HUES6 (cell line): Measurements from ENCODE around the gene INO80D.
"Not testable (repeated sequence)": the region's sequence is repeated elsewhere in the genome, so short reads cannot be mapped to it uniquely, and the experiment has no call there.

Experiments used
- H3K27ac ChIP-seq: 2 replicates; pipeline ENCODE4 v1.7.0; 2013; ENCODE audit warnings: low read depth, mild to moderate bottlenecking, low read length, inconsistent platforms
- H3K27me3 ChIP-seq: 2 replicates; pipeline ENCODE4 v1.6.1; 2013; ENCODE audit warnings: low read length; ENCODE audit not compliant: control insufficient read depth, insufficient read depth
- H3K36me3 ChIP-seq: 2 replicates; pipeline ENCODE4 v1.6.1; 2013; ENCODE audit warnings: low read length; ENCODE audit not compliant: control insufficient read depth, insufficient read depth
- H3K4me1 ChIP-seq: 2 replicates; pipeline ENCODE4 v1.6.1; 2013; ENCODE audit warnings: low read length; ENCODE audit not compliant: control insufficient read depth, insufficient read depth
- H3K4me3 ChIP-seq: 2 replicates; pipeline ENCODE4 v1.5.1; 2013; ENCODE audit warnings: low read depth, low read length
- H3K9ac ChIP-seq: one replicate; pipeline ENCODE4 v1.6.1; 2013; ENCODE audit warnings: mild to moderate bottlenecking, low read length
- H3K9me3 ChIP-seq: 2 replicates; pipeline ENCODE4 v1.6.1; 2013; ENCODE audit warnings: low read depth, low read length; ENCODE audit not compliant: control insufficient read depth, insufficient read depth

INO80D gene

DNA sequence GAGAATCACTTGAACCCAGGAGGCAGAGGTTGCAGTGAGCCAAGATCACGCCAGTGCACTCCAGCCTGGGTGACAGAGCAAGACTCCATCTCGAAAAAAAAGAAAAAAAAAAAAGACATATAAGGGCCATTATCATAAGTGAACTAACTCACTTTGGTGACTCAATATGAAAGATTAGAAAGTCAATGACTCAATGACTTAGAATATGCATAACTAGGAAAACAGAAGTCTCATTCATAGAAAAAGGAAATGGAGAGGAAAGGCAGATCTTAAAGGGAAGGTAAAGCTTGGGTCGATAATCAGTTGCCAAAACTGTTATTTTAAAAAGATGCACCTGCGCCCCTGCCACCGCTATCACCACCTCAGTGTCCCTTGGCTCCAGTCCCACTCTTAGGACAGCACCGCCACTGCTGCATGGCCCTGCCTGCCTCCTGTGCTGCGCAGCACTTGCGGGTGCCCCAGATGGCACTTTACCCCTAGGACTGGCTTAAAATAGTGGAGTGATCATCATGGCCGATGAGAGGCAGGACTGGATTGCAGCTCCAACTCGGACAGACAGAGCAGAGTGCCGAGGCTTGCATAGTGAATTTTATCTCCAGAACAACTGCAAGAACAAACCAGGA, 54.7 kb downstream of the INO80D start:
- Histone ChIP-seq H3K4me1 (peaks cover 14% of the 10 kb centered on the region), H3K9me3 (peaks cover 7% of the 10 kb centered on the region; the same call in 1 of the 2 replicates), H3K27me3 (no peaks in the 10 kb centered on the region), H3K36me3 (peaks cover 17% of the 10 kb centered on the region), H3K9ac (no peak overlapping the region), H3K27ac (no peak overlapping the region), H3K4me3 (no peak overlapping the region)

DNA sequence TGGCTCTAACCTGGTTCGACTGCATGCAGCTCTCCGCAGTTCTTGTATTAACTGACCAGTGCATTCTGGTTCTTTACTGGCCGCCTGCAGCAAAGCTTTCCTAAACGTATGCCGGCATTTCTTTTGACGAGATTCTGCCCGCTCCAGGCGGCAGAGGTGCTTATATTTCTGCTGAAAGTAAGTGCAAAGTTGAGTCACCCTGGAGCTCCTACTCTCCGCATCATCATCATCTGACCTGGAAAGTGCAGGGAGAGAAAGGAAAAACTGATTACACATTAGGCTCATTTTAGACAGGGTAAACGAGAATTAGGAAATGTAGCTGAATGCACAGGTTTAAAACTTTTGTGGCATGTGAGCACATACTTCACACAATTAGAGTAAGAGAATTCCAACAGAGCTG, 57.9 kb downstream of the INO80D start:
- no peak overlapping the region for H3K9ac ChIP-seq
- peaks cover 26% of the 10 kb centered on the region for H3K36me3 ChIP-seq
- no peaks in the 10 kb centered on the region for H3K27me3 ChIP-seq
- H3K4me1 ChIP-seq, result peaks cover 14% of the 10 kb centered on the region
- H3K9me3 ChIP-seq, result no peaks in the 10 kb centered on the region
- no peak overlapping the region for H3K27ac ChIP-seq
- H3K4me3 ChIP-seq, result no peak overlapping the region

DNA sequence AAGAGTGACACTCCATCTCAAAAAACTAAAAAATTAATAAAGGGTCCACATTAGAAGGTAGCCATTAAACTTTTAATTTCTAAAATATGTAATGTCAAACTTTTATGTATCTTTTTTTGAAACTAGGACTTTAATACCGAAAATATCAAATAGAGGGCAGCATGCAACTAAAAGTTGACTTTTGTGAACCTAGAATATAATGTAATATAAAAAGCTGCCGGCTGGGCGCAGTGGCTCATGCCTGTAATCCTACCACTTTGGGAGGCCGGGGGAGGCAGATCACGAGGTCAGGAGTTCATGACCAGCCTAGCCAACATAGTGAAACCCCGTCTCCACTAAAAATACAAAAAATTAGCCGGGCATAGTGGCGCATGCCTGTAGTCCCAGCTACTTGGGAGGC, 62.8 kb downstream of the INO80D start:
- Histone ChIP-seq H3K27me3 (no peaks in the 10 kb centered on the region), H3K9ac (no peak overlapping the region), H3K9me3 (no peaks in the 10 kb centered on the region), H3K27ac (no peak overlapping the region), H3K36me3 (peaks cover 41% of the 10 kb centered on the region), H3K4me3 (no peak overlapping the region), H3K4me1 (no peaks in the 10 kb centered on the region)

DNA sequence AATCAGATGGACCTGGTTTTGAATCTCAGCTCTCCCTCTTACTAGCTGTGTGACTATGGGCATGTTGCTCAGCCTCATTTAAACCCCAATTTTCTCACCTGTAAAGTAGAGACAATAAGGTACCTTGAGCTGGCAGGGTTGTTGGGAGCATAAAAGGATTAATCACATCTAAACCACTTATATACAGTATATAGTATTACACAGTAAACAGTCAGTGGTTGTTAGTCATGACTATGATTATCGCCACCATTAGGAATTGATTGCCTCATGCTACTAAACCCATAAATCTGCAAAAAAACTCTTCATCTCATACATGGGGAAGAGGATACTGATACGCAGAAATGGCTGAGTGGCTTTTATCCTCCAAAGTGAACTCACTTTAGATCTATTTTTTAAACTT, 65.8 kb downstream of the INO80D start:
- H3K27ac ChIP-seq, result no peak overlapping the region
- no peak overlapping the region for H3K9ac ChIP-seq
- peaks cover 17% of the 10 kb centered on the region for H3K9me3 ChIP-seq
- H3K4me3 ChIP-seq, result no peak overlapping the region
- H3K36me3 ChIP-seq, result peaks cover 57% of the 10 kb centered on the region
- no peaks in the 10 kb centered on the region for H3K4me1 ChIP-seq
- H3K27me3 ChIP-seq, result no peaks in the 10 kb centered on the region

DNA sequence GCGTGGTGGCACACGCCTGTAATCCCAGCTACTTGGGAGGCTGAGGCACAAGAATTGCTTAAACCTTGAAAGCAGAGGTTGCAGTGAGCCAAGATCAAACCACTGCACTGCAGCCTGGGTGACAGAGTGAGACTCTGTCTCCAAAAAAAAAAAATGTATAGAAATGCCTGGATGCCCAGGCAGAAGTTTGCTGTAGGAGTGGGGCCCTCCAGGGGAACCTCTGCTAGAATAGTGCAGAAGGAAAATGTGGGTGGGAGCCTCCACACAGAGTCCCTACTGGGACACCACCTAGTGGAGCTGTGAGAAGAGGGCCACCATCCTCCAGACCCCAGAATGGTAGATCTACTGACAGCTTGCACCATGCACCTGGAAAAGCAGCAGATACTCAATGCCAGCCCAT, 70.2 kb downstream of the INO80D start:
- Histone ChIP-seq H3K36me3 (peaks cover 70% of the 10 kb centered on the region), H3K9me3 (peaks cover 19% of the 10 kb centered on the region)
- H3K27me3 ChIP-seq, H3K27ac ChIP-seq, H3K4me1 ChIP-seq, H3K4me3 ChIP-seq, H3K9ac ChIP-seq: not testable (repeated sequence)

DNA sequence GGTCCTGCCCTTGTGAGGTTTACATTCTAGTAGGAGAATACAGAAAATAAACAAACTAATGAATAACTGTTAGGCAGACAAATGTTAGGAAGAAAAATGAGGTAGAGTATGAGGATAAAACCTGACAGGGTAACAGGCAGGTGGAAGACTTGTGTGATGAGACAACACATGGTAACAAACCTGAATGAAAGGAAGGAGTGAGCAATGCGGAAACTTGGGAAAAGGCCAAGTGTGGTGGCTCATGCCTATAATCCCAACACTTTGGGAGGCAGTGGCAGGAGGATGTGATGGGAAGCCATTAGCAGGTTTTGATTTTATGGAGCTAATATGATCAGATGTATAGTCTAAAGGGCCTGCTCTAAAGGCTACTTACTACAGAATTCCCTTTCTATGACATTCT, 74.2 kb downstream of the INO80D start:
- Histone ChIP-seq H3K4me1 (no peaks in the 10 kb centered on the region), H3K27ac (no peak overlapping the region), H3K9me3 (peaks cover 16% of the 10 kb centered on the region), H3K9ac (no peak overlapping the region), H3K4me3 (no peak overlapping the region), H3K27me3 (no peaks in the 10 kb centered on the region), H3K36me3 (peaks cover 63% of the 10 kb centered on the region)

DNA sequence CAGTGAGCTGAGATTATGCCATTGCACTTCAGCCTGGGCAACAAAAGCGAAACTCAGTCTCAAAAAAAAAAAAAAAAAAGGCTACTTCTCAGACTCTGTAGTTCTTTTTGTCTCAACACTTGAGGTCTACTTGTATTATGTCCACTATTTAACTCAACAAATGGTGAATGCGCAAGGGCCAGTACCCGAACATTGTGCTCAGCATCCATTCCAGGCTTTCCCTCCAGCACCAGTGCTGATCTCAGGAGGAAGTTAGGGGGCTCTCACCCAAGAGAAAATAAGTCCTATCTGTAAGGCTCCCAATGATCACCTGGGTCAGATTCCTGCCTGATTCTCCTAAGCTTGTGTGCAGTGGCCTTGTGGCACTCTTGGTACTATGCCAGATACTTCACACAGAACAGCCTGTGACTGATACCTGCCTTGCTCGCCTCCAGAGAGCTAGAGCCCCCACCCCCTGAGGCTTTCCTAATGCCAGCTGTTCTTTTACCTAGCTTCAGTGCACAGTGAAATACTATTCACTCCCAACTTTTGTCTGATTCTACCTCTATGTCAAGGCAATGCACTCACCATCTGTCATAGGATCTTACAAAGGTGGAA, 74.9 kb downstream of the INO80D start:
- H3K4me3 ChIP-seq, result no peak overlapping the region
- peaks cover 11% of the 10 kb centered on the region for H3K9me3 ChIP-seq
- H3K9ac ChIP-seq, result no peak overlapping the region
- H3K36me3 ChIP-seq, result peaks cover 59% of the 10 kb centered on the region
- no peaks in the 10 kb centered on the region for H3K4me1 ChIP-seq
- no peak overlapping the region for H3K27ac ChIP-seq
- H3K27me3 ChIP-seq, result no peaks in the 10 kb centered on the region

DNA sequence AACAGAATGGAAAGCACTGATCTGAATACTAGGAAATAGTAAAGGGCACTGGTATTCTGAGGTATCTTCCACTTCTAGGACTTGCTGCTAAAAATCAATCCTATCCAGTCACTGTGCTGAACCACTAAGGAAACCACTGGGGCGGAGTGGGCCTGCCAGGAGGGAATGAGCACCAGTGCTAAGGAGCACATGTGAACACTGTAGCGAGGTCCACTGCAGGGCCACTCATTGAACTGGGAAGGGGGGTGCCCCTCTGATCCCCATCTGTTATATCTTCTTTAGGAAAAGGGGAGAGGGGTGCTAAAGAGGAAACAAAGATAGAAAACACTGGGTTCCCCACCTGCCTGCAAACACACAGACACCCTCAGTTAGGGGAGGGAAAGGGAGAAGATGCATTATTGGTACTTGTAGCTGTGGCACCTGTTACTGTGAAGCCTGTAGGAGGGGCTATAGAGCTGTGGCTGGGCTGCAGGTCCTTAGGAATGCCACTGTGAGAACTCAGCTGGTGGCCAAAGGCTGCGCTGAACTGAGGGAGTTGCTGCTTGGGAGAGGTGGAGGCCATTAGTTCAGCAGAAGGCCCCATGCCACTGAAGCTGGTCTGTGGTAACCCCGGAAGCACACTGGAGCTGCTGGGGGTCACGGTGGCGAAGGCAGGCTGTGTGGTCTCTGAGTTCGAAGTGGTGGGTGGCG, 81.8 kb downstream of the INO80D start:
- no peaks in the 10 kb centered on the region; the same call in 1 of the 2 replicates for H3K4me1 ChIP-seq
- H3K9me3 ChIP-seq, result no peaks in the 10 kb centered on the region
- H3K27me3 ChIP-seq, result no peaks in the 10 kb centered on the region
- H3K4me3 ChIP-seq, result no peak overlapping the region
- peaks cover 61% of the 10 kb centered on the region for H3K36me3 ChIP-seq
- H3K27ac ChIP-seq, result no peak overlapping the region
- H3K9ac ChIP-seq, result no peak overlapping the region

DNA sequence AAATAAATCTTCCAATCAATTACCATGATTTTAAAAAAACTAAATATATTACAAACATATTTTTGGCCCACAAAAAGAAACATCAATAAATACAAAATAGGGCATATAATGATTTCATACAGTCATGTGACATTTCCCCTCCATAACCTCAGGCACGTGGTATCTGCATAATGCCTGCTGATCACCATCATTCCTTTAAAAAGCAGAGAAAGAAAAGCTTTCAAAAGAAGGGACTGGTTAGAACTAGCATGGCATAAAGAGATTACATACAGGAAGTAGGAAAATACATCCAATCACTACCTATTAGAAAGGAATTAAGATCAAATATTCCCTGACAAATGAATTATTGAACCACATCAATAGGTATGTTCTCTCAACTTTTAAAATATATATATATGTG, 83.5 kb downstream of the INO80D start:
- no peak overlapping the region for H3K4me3 ChIP-seq
- H3K36me3 ChIP-seq, result peaks cover 60% of the 10 kb centered on the region
- H3K4me1 ChIP-seq, result no peaks in the 10 kb centered on the region; the same call in 1 of the 2 replicates
- no peak overlapping the region for H3K27ac ChIP-seq
- no peaks in the 10 kb centered on the region for H3K27me3 ChIP-seq
- H3K9me3 ChIP-seq, result no peaks in the 10 kb centered on the region
- H3K9ac ChIP-seq, result no peak overlapping the region

DNA sequence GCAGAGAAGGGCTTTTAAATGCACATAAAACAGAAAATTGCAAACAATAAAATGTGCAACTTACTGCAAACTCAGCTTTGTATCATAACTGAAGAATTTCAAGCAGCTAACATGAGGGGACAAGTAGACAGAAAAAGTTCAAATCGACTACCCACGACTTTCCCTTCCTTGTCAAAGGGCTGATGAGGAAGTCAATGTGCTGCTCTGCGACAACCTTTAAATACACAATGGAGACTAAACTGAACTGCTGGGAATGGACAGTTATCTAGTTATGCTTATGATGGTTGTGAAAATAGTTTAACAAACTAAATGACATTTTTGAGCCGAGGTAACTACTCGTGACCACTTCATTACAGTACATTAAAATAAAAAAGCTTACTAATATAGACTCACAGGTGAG, 84.1 kb downstream of the INO80D start:
- H3K27me3 ChIP-seq, result no peaks in the 10 kb centered on the region
- H3K36me3 ChIP-seq, result peaks cover 55% of the 10 kb centered on the region

DNA sequence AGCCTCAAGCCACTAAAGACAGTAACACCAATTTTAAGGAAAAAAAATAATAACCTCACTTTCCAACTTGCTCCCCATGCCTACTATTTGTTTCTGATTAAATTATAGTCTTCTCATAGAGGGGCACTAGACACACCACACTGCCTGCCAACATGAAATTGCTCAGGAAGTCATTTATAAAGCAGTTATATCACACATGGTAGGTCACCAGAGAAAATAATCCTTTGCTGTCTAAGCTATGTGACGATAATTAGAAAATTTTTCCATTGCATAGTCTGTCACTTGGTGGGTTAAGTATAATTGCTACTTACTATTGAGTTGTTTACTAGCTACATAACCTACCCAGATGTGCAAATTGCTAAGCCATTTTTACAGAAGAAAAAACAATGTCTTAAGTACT, 85.2 kb downstream of the INO80D start:
- H3K9me3 ChIP-seq, result no peaks in the 10 kb centered on the region
- H3K4me1 ChIP-seq, result no peaks in the 10 kb centered on the region; the same call in 1 of the 2 replicates
- peaks cover 51% of the 10 kb centered on the region for H3K36me3 ChIP-seq
- H3K4me3 ChIP-seq, result no peak overlapping the region
- H3K27ac ChIP-seq, result no peak overlapping the region
- no peaks in the 10 kb centered on the region for H3K27me3 ChIP-seq
- H3K9ac ChIP-seq, result no peak overlapping the region

More for the DNA sequence above, 84.1 kb downstream of the INO80D start:
- Histone ChIP-seq H3K4me3 (no peak overlapping the region), H3K9ac (no peak overlapping the region), H3K9me3 (no peaks in the 10 kb centered on the region), H3K27ac (no peak overlapping the region), H3K4me1 (no peaks in the 10 kb centered on the region; the same call in 1 of the 2 replicates)
